ENCODE measurements around the gene PRKAR1B.

- TF ChIP-seq CTCF (conservative IDR thresholded peaks at IDR 0.05 in 1 of 2, IDR thresholded peaks at IDR 0.05 in 1 of 2; ENCODE audit: extremely low read depth in 1 of 2, insufficient read depth in 1 of 2, low read depth in 1 of 2, low read length in 2 of 2) (no peak), EZH2 (IDR thresholded peaks at IDR 0.05; ENCODE audit: borderline replicate concordance, low read length) (no peak)
These were observed 21.4 kb upstream of the PRKAR1B start for GRCh38 chr7:748446-748845.

Measured in mammary epithelial cell (primary cell).